Measurements from ENCODE around the gene SLC2A11.
A peak's percentile ranks its signal among the peaks of the same experiment; 100 is the strongest.

The SLC2A11 gene

GRCh38 chr22:23874871-23875270 lies 17.2 kb downstream of the SLC2A11 start:
- H3K9me3 ChIP-seq (ENCODE audit: control insufficient read depth, insufficient read depth, low read depth, low read length): no peaks in the 10 kb centered on the region

GRCh38 chr22:23875801-23876200 lies 18.1 kb downstream of the SLC2A11 start:
- no peak overlapping the region for H3K4me3 ChIP-seq (ENCODE audit: low read depth, low read length)
- no peaks in the 10 kb centered on the region for H3K9me3 ChIP-seq (ENCODE audit: control insufficient read depth, insufficient read depth, low read depth, low read length)
- H3K27ac ChIP-seq (ENCODE audit: low read depth, low read length): no peak overlapping the region

More at GRCh38 chr22:23874871-23875270, 17.2 kb downstream of the SLC2A11 start:
- no peaks in the 10 kb centered on the region for H3K4me1 ChIP-seq (ENCODE audit: control insufficient read depth, insufficient read depth, low read length)
- H3K4me3 ChIP-seq (ENCODE audit: low read depth, low read length): no peak overlapping the region
- peaks cover 22% of the 10 kb centered on the region; the same call in 1 of the 2 replicates for H3K36me3 ChIP-seq (ENCODE audit: control insufficient read depth, insufficient read depth, low read length)
- no peak overlapping the region for H3K9ac ChIP-seq (ENCODE audit: low read length)
- no peak overlapping the region for H3K27ac ChIP-seq (ENCODE audit: low read depth, low read length)
- H3K27me3 ChIP-seq (ENCODE audit: control insufficient read depth, insufficient read depth, low read length): no peaks in the 10 kb centered on the region

GRCh38 chr22:23877566-23877965 lies 19.9 kb downstream of the SLC2A11 start:
- Histone ChIP-seq H3K9ac (ENCODE audit: low read length) (no peak overlapping the region), H3K27me3 (ENCODE audit: control insufficient read depth, insufficient read depth, low read length) (no peaks in the 10 kb centered on the region), H3K9me3 (ENCODE audit: control insufficient read depth, insufficient read depth, low read depth, low read length) (no peaks in the 10 kb centered on the region), H3K4me1 (ENCODE audit: control insufficient read depth, insufficient read depth, low read length) (no peaks in the 10 kb centered on the region), H3K4me3 (ENCODE audit: low read depth, low read length) (no peak overlapping the region), H3K27ac (ENCODE audit: low read depth, low read length) (no peak overlapping the region), H3K36me3 (ENCODE audit: control insufficient read depth, insufficient read depth, low read length) (peaks cover 18% of the 10 kb centered on the region; the same call in 1 of the 2 replicates)

More at GRCh38 chr22:23875801-23876200, 18.1 kb downstream of the SLC2A11 start:
- H3K4me1 ChIP-seq (ENCODE audit: control insufficient read depth, insufficient read depth, low read length): no peaks in the 10 kb centered on the region
- H3K9ac ChIP-seq (ENCODE audit: low read length): no peak overlapping the region
- H3K36me3 ChIP-seq (ENCODE audit: control insufficient read depth, insufficient read depth, low read length): peaks cover 18% of the 10 kb centered on the region; the same call in 1 of the 2 replicates
- no peaks in the 10 kb centered on the region for H3K27me3 ChIP-seq (ENCODE audit: control insufficient read depth, insufficient read depth, low read length)

GRCh38 chr22:23878219-23878618 lies 20.5 kb downstream of the SLC2A11 start:
- no peak overlapping the region for H3K27ac ChIP-seq (ENCODE audit: low read depth, low read length)
- no peak overlapping the region for H3K4me3 ChIP-seq (ENCODE audit: low read depth, low read length)
- no peaks in the 10 kb centered on the region for H3K27me3 ChIP-seq (ENCODE audit: control insufficient read depth, insufficient read depth, low read length)
- no peaks in the 10 kb centered on the region for H3K4me1 ChIP-seq (ENCODE audit: control insufficient read depth, insufficient read depth, low read length)
- H3K36me3 ChIP-seq (ENCODE audit: control insufficient read depth, insufficient read depth, low read length): peaks cover 18% of the 10 kb centered on the region; the same call in 1 of the 2 replicates
- H3K9me3 ChIP-seq (ENCODE audit: control insufficient read depth, insufficient read depth, low read depth, low read length): no peaks in the 10 kb centered on the region
- H3K9ac ChIP-seq (ENCODE audit: low read length): no peak overlapping the region

GRCh38 chr22:23882370-23882769 lies 24.7 kb downstream of the SLC2A11 start:
- H3K9ac ChIP-seq (ENCODE audit: low read length): no peak overlapping the region
- peaks cover 4% of the 10 kb centered on the region; the same call in 1 of the 2 replicates for H3K36me3 ChIP-seq (ENCODE audit: control insufficient read depth, insufficient read depth, low read length)
- no peaks in the 10 kb centered on the region; the same call in 1 of the 2 replicates for H3K4me1 ChIP-seq (ENCODE audit: control insufficient read depth, insufficient read depth, low read length)
- no peaks in the 10 kb centered on the region for H3K27me3 ChIP-seq (ENCODE audit: control insufficient read depth, insufficient read depth, low read length)
- no peaks in the 10 kb centered on the region for H3K9me3 ChIP-seq (ENCODE audit: control insufficient read depth, insufficient read depth, low read depth, low read length)
- no peak overlapping the region for H3K4me3 ChIP-seq (ENCODE audit: low read depth, low read length)
- no peak overlapping the region for H3K27ac ChIP-seq (ENCODE audit: low read depth, low read length)

- H3K9me3 ChIP-seq (ENCODE audit: control insufficient read depth, insufficient read depth, low read depth, low read length): no peaks in the 10 kb centered on the region
- no peaks in the 10 kb centered on the region; the same call in 1 of the 2 replicates for H3K4me1 ChIP-seq (ENCODE audit: control insufficient read depth, insufficient read depth, low read length)
- H3K4me3 ChIP-seq (ENCODE audit: low read depth, low read length): no peak overlapping the region
- no peak overlapping the region for H3K27ac ChIP-seq (ENCODE audit: low read depth, low read length)
- H3K36me3 ChIP-seq (ENCODE audit: control insufficient read depth, insufficient read depth, low read length): no peaks in the 10 kb centered on the region
- H3K27me3 ChIP-seq (ENCODE audit: control insufficient read depth, insufficient read depth, low read length): no peaks in the 10 kb centered on the region
- H3K9ac ChIP-seq (ENCODE audit: low read length): no peak overlapping the region
These were observed 26.0 kb downstream of the SLC2A11 start for GRCh38 chr22:23883658-23884057.

- Histone ChIP-seq H3K4me1 (ENCODE audit: control insufficient read depth, insufficient read depth, low read length) (peaks cover 3% of the 10 kb centered on the region), H3K27ac (ENCODE audit: low read depth, low read length) (no peak overlapping the region), H3K36me3 (ENCODE audit: control insufficient read depth, insufficient read depth, low read length) (no peaks in the 10 kb centered on the region), H3K9ac (ENCODE audit: low read length) (no peak overlapping the region), H3K9me3 (ENCODE audit: control insufficient read depth, insufficient read depth, low read depth, low read length) (no peaks in the 10 kb centered on the region), H3K27me3 (ENCODE audit: control insufficient read depth, insufficient read depth, low read length) (no peaks in the 10 kb centered on the region), H3K4me3 (ENCODE audit: low read depth, low read length) (no peak overlapping the region)
These were observed 26.5 kb downstream of the SLC2A11 start for GRCh38 chr22:23884140-23884539.

- H3K9ac ChIP-seq (ENCODE audit: low read length): peak overlapping the region; percentile 37
- H3K4me3 ChIP-seq (ENCODE audit: low read depth, low read length): no peak overlapping the region
- no peak overlapping the region for H3K27ac ChIP-seq (ENCODE audit: low read depth, low read length)
These were observed 31.1 kb downstream of the SLC2A11 start for GRCh38 chr22:23888615-23889401.

GRCh38 chr22:23889620-23890019 lies 31.9 kb downstream of the SLC2A11 start:
- no peaks in the 10 kb centered on the region for H3K36me3 ChIP-seq (ENCODE audit: control insufficient read depth, insufficient read depth, low read length)
- peaks cover 13% of the 10 kb centered on the region for H3K9me3 ChIP-seq (ENCODE audit: control insufficient read depth, insufficient read depth, low read depth, low read length)
- no peak overlapping the region for H3K4me3 ChIP-seq (ENCODE audit: low read depth, low read length)
- peaks cover 19% of the 10 kb centered on the region for H3K4me1 ChIP-seq (ENCODE audit: control insufficient read depth, insufficient read depth, low read length)
- H3K9ac ChIP-seq (ENCODE audit: low read length): no peak overlapping the region
- no peaks in the 10 kb centered on the region for H3K27me3 ChIP-seq (ENCODE audit: control insufficient read depth, insufficient read depth, low read length)
- no peak overlapping the region for H3K27ac ChIP-seq (ENCODE audit: low read depth, low read length)

More at GRCh38 chr22:23888615-23889401, 31.1 kb downstream of the SLC2A11 start:
- Histone ChIP-seq H3K36me3 (ENCODE audit: control insufficient read depth, insufficient read depth, low read length) (no peaks in the 10 kb centered on the region), H3K27me3 (ENCODE audit: control insufficient read depth, insufficient read depth, low read length) (no peaks in the 10 kb centered on the region), H3K9me3 (ENCODE audit: control insufficient read depth, insufficient read depth, low read depth, low read length) (peaks cover 13% of the 10 kb centered on the region), H3K4me1 (ENCODE audit: control insufficient read depth, insufficient read depth, low read length) (peaks cover 19% of the 10 kb centered on the region)

- Histone ChIP-seq H3K9ac (ENCODE audit: low read length) (no peak overlapping the region), H3K9me3 (ENCODE audit: control insufficient read depth, insufficient read depth, low read depth, low read length) (peaks cover 13% of the 10 kb centered on the region), H3K27ac (ENCODE audit: low read depth, low read length) (no peak overlapping the region), H3K4me1 (ENCODE audit: control insufficient read depth, insufficient read depth, low read length) (peaks cover 25% of the 10 kb centered on the region), H3K27me3 (ENCODE audit: control insufficient read depth, insufficient read depth, low read length) (no peaks in the 10 kb centered on the region), H3K36me3 (ENCODE audit: control insufficient read depth, insufficient read depth, low read length) (peaks cover 13% of the 10 kb centered on the region), H3K4me3 (ENCODE audit: low read depth, low read length) (no peak overlapping the region)
These were observed 34.1 kb downstream of the SLC2A11 start for GRCh38 chr22:23891726-23892125.

GRCh38 chr22:23892130-23892529 lies 34.5 kb downstream of the SLC2A11 start:
- H3K4me3 ChIP-seq (ENCODE audit: low read depth, low read length): no peak overlapping the region
- peaks cover 17% of the 10 kb centered on the region for H3K36me3 ChIP-seq (ENCODE audit: control insufficient read depth, insufficient read depth, low read length)
- H3K27me3 ChIP-seq (ENCODE audit: control insufficient read depth, insufficient read depth, low read length): no peaks in the 10 kb centered on the region
- H3K27ac ChIP-seq (ENCODE audit: low read depth, low read length): no peak overlapping the region
- H3K9me3 ChIP-seq (ENCODE audit: control insufficient read depth, insufficient read depth, low read depth, low read length): peaks cover 13% of the 10 kb centered on the region
- no peak overlapping the region for H3K9ac ChIP-seq (ENCODE audit: low read length)
- peaks cover 25% of the 10 kb centered on the region for H3K4me1 ChIP-seq (ENCODE audit: control insufficient read depth, insufficient read depth, low read length)

Measured in HUES6 (cell line).